HEK293T (cell line): ENCODE results near the gene UGGT2.
A peak's percentile ranks its signal among the peaks of the same experiment; 100 is the strongest.

ENCODE experiments used
- CTCF ChIA-PET: fragments of 350-600 bp; formaldehyde crosslinking; extraction: SDS; loops from one replicate; lab custom pipeline; 2021; ENCODE audit warnings: antibody characterized with exemption, inconsistent platforms; lab: Yijun Ruan, JAX
- POLR2A ChIA-PET: fragments of 350-600 bp; formaldehyde crosslinking; extraction: SDS; loops from one replicate; lab custom pipeline; 2020; ENCODE audit warnings: antibody characterized with exemption, inconsistent platforms; lab: Yijun Ruan, JAX
- DNase-seq: peaks from one replicate; pipeline ENCODE4 v3.0.0; 2012; ENCODE audit warnings: mixed read lengths; ENCODE audit errors: extremely low spot score
- ARNT ChIP-seq: fragments of 450-650 bp; IDR thresholded peaks from 2 replicates; pipeline ENCODE4 v1.6.1; 2017; ENCODE audit warnings: mild to moderate bottlenecking
- BHLHE40 ChIP-seq: fragments of 450-650 bp; IDR thresholded peaks from 2 replicates; pipeline ENCODE4 v1.6.1; 2016; ENCODE audit warnings: mild to moderate bottlenecking, moderate library complexity, borderline replicate concordance
- CTBP1 ChIP-seq: fragments of 450-650 bp; IDR thresholded peaks from 2 replicates; pipeline ENCODE4 v1.6.1; 2016; ENCODE audit warnings: borderline replicate concordance
- ELF4 ChIP-seq: fragments of 450-650 bp; IDR thresholded peaks from 2 replicates; pipeline ENCODE4 v1.6.1; 2017; ENCODE audit warnings: antibody characterized with exemption
- FOXA1 ChIP-seq: fragments of 450-650 bp; IDR thresholded peaks from 2 replicates; pipeline ENCODE4 v1.6.1; 2016; ENCODE audit warnings: mild to moderate bottlenecking
- FOXK2 ChIP-seq: fragments of 450-650 bp; IDR thresholded peaks from 2 replicates; pipeline ENCODE4 v1.6.1; 2016; ENCODE audit warnings: mild to moderate bottlenecking
- FOXM1 ChIP-seq: fragments of 450-650 bp; IDR thresholded peaks from 2 replicates; pipeline ENCODE4 v1.6.1; 2017; ENCODE audit warnings: mild to moderate bottlenecking, borderline replicate concordance
- HDGF ChIP-seq: fragments of 450-650 bp; IDR thresholded peaks from 2 replicates; pipeline ENCODE4 v1.6.1; 2017; ENCODE audit warnings: antibody characterized with exemption, borderline replicate concordance
- L3MBTL2 ChIP-seq: fragments of 450-650 bp; conservative IDR thresholded peaks from 2 replicates; pipeline ENCODE4 v1.6.1; 2016; ENCODE audit warnings: mild to moderate bottlenecking
- LEF1 ChIP-seq: fragments of 450-650 bp; IDR thresholded peaks from 2 replicates; pipeline ENCODE4 v1.6.1; 2017; ENCODE audit warnings: mild to moderate bottlenecking, borderline replicate concordance
- NFRKB ChIP-seq: fragments of 450-650 bp; IDR thresholded peaks from 2 replicates; pipeline ENCODE4 v1.6.1; 2016; ENCODE audit warnings: mild to moderate bottlenecking, moderate library complexity
- PKNOX1 ChIP-seq: fragments of 450-650 bp; IDR thresholded peaks from 2 replicates; pipeline ENCODE4 v1.6.1; 2016
- SP1 ChIP-seq: fragments of 450-650 bp; IDR thresholded peaks from 2 replicates; pipeline ENCODE4 v1.6.1; 2017
- SUZ12 ChIP-seq: fragments of 450-650 bp; IDR thresholded peaks from 2 replicates; pipeline ENCODE4 v1.6.1; 2016; ENCODE audit warnings: mild to moderate bottlenecking
- TARDBP ChIP-seq: fragments of 450-650 bp; IDR thresholded peaks from 2 replicates; pipeline ENCODE4 v1.6.1; 2016
- ZNF384 ChIP-seq: fragments of 450-650 bp; IDR thresholded peaks from 2 replicates; pipeline ENCODE4 v1.6.1; 2016

Gene UGGT2

GRCh38 chr13:96090240-96091101, 37.3 kb upstream of the UGGT2 start:
- peak; percentile 49 for DNase-seq
- ChIA-PET POLR2A (interaction anchor here (3.3 kb wide), 1 partner anchor 37 kb away, joined by 16 read pairs; the partner anchor contains the start of gene UGGT2), CTCF (no interaction called here)

GRCh38 chr13:96089749-96090239, 36.6 kb upstream of the UGGT2 start, which contains the start of gene HS6ST3:
HS6ST3 (plus strand) TSS chr13:96090107.
- POLR2A ChIA-PET, result interaction anchor here (1.0 to 3.3 kb wide), 2 partner anchors 9 to 37 kb away, joined by 3 to 16 read pairs; partner anchors contain the start of gene UGGT2
- CTCF ChIA-PET, result no interaction called here
- TF ChIP-seq CTBP1, result no peak
- peak; percentile 71 for DNase-seq

More at GRCh38 chr13:96090240-96091101, 37.3 kb upstream of the UGGT2 start:
- TF ChIP-seq LEF1 (no peak), FOXM1 (no peak), ARNT (no peak; the same call in 1 of the 2 replicates), SUZ12 (no peak), PKNOX1 (no peak), L3MBTL2 (no peak), FOXA1 (no peak), BHLHE40 (no peak), CTBP1 (no peak), FOXK2 (no peak), ZNF384 (no peak), TARDBP (no peak)

- TF ChIP-seq FOXM1 (no peak), BHLHE40 (no peak), LEF1 (no peak), HDGF (no peak), NFRKB (no peak), ARNT (no peak), L3MBTL2 (no peak), PKNOX1 (no peak), ZNF384 (no peak), FOXA1 (no peak)
- ChIA-PET CTCF (no interaction called here), POLR2A (interaction anchor here (1.0 to 3.3 kb wide), 2 partner anchors 8 to 36 kb away, joined by 3 to 16 read pairs; partner anchors contain the start of gene UGGT2)
- DNase-seq, result no peak
These were observed 35.9 kb upstream of the UGGT2 start for GRCh38 chr13:96089139-96089538.

DNA sequence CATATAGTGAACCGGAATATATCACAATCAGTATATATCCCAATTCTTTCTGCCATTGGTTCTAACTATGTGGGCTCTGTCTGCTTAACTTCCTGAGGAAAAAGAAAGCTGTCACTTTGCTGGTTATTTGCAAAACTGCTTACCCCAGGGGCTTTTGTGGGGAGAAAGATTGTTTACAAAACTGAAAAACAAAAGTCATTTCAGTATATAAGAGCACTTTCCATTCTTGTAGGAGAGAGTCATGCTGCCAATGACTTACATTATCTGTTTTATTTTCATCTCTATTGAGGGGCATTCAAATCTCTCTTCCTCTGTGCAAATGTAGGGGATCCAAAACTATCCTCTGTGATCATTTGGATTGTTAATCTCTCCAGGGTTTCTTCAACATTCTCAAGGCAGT, 33.5 kb upstream of the UGGT2 start:
- POLR2A ChIA-PET, result no interaction called here
- CTCF ChIA-PET, result no interaction called here
- TF ChIP-seq BHLHE40 (no peak), SUZ12 (no peak), ZNF384 (no peak), NFRKB (no peak), L3MBTL2 (no peak), FOXA1 (no peak), PKNOX1 (no peak), FOXM1 (no peak), HDGF (no peak), ELF4 (no peak), TARDBP (no peak), ARNT (no peak), CTBP1 (no peak)
- DNase-seq, result no peak

DNA sequence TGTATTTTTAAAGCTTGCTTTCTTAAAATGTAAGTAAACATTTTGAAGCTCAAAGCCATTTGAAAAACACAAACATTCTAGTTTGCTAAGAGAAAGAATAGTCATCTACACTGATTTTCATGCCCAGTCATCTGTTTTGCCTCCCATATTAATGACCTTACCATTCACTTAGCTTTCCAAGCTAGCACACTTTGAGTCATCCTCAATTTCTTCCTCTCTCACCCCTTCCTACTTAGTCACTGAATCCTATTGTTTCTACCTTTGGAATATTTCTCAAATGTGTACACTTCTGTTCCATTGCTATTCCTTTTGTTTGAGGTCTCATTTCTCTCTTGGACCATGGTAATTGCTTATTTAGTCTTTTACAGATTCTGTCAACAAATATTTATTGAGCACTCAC, 29.4 kb upstream of the UGGT2 start:
- ChIA-PET CTCF (no interaction called here), POLR2A (interaction anchor here (1.6 kb wide), 1 partner anchor 29 kb away, joined by 6 read pairs; the partner anchor contains the start of gene UGGT2)
- TF ChIP-seq HDGF (no peak), SP1 (no peak), ARNT (no peak), PKNOX1 (no peak), ZNF384 (no peak), FOXM1 (no peak), TARDBP (no peak), FOXA1 (no peak), FOXK2 (no peak), SUZ12 (no peak), ELF4 (no peak), BHLHE40 (no peak)
- no peak for DNase-seq
